HPDE6-E6E7 (cell line): ENCODE measurements around the gene SDR42E1.

Experiments
- DNase-seq: peaks from one replicate; pipeline ENCODE4 v3.0.0; 2011; ENCODE audit warnings: missing footprints; ENCODE audit errors: extremely low spot score

SDR42E1 gene

DNA sequence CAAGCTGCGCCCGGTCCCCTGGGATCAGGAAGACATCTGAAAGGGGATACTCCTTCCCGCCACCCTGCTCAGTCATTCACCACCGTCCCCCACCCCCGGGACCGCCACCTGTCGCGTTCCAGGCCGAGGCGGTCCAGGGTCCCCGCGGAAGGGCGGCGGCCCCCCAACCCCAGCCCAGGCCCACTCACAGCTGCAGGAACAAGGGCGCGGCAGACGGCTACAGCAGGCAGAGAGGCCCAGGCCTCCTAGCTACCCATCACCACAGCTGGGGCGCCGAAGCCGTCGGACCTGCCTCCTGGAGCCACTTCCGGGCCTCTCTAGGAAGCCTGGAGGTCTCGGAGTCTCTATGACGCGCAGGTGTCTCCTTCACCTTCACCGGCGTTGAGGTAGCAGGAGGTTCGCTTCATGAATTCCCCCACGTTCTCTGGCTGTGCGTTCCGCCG, at the start of gene SDR42E1:
TSS of gene SDR42E1 (minus strand) at position 272 of the 443 bp plus-strand sequence. CDS start 10,612 bp downstream, outside the sequence.
- peak; percentile 90 for DNase-seq

GRCh38 chr16:82059983-82060421, 48.7 kb upstream of the SDR42E1 start:
- DNase-seq = no peak

DNA sequence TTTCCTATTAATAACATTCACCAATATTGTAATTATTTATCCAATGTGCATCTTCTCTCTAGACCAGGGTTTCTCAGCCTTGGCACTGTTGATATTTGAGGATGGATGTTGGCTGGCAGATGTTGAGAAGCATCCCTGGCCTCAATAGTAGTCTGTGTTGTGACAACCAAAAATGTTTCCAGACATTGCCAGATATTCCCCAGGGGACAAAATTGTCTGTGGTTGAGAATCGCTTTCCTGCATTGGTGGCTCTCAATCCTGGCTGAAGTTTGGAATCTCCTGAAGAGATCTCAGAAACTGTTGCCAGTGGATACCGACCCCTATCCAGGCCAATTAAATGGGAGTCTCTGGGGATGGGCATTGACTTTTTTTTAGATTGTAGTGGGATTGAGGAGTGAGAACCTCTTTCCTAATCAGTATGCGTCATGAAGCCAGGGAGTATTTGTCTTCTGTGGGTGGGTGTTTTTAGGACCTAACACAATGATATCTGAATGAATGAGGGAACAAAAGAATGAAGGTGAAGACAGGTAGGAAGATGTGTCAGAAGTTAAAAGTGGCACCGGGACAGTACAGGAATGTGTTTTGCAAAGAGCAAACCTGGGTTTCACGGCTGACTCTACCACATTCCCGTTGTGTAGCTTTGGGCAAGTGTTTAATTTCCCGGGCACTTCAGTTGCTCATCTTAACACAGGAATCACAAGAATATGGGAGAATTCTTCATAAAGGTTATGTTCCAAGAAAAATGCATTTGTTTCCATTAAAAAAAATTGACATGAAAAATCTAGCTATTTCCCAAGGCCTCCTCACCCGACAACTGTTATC, 48.1 kb upstream of the SDR42E1 start:
- DNase-seq = no peak

GRCh38 chr16:82056550-82056896, 45.3 kb upstream of the SDR42E1 start:
- DNase-seq = no peak

DNA sequence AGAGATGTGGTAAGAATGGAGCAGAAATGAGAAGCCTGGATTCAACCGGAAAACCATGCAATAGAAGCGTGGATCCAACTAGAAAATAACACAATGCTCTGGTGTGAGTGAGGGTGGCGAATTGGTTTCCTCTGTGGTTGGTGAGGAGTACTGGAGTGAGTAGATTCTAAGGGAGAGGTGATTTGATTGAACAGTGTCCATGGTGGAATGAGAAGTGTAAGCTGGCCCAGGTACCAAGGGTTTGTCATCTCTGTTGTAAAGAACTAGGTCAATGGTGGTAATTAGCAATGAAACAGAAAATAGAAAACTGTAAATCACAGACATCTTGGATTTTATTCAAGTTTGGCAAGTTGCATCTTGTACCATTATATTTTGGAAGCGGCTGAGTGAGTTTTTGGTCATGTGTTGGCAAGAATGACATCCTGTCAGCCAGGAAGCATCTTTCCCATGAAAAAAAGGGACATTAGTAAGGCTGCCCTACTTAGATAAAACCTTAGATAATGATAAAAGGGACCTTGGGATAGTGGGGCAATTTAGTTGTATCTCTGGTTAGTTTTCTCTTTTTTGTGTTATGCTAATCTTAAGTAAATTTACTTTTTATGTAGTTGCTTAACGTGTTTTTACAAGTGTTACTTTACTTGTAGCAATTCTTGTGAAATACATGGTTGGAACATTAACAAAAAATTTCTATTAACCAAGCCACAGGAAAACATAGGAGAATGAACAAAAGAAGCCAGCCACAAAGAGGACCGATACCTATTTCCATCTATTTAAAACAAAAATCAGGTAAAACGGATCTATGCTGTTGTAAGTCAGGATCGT, 44.7 kb upstream of the SDR42E1 start:
- DNase-seq = no peak

- no peak for DNase-seq
Observed at GRCh38 chr16:82055117-82055516, 43.8 kb upstream of the SDR42E1 start.

DNA sequence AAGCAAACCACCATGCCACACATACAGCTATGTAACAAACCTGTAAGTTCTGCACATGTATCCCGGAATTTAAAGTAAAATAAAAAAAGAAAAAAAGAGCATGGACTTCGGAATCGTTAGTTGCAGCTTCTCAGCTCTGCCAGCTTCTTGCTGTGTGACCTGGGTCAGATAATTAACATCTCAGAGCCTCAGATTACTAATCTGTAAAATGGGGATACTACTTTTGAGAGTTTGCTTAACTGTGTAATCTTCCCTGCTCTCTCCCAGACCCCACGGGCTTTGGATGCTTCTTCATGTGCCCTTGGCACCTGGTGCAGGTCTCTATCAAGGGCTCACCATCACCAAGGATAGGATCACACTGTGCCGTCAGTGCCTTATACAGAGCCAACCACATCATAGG, 40.4 kb upstream of the SDR42E1 start:
- no peak for DNase-seq

DNA sequence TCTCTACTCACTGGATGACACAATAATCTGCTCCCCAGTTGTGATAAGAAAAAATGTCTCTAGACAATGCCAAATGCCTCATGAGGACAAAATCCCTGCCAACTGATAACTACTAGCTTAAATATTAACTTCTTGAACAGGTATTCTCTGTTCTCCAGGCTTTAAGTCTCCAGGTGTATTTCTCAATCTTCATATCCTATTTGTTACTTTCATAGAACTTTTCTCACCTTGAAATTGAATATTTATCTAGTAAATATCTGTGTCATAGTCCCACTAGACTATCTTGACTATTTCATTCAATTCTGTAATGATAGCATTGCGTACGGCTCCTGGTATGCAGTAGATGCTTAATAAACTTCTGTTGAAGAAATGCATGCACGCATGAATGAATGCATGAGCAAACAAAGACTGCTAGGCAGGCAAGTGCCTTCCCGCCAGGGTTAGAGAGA, 39.7 kb upstream of the SDR42E1 start:
- no peak for DNase-seq

- DNase-seq = no peak
Observed at GRCh38 chr16:82050506-82050905, 39.2 kb upstream of the SDR42E1 start.

GRCh38 chr16:82049484-82049883, 38.2 kb upstream of the SDR42E1 start:
- DNase-seq = no peak

- DNase-seq = no peak
Observed at GRCh38 chr16:82047787-82048186, 36.5 kb upstream of the SDR42E1 start.

DNA sequence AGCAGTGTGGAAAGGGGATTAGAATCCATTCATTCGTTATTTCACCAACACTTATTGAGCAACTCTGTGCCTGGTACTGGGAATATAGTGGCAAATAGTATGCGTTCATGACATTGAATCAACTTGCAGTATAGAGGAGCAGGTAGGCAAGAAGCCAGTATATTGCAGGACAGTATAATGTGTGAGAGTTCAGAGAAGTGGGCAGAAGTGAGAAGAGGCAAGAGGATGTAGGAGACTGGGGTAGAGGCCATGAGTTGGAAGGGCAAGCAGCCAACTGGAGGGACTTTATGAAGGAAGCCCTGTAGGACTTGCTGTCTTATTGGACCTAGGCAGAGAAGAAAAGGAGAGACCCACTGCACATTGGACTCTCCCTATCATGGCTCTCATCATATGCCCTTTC, 36.1 kb upstream of the SDR42E1 start:
- DNase-seq = no peak

DNA sequence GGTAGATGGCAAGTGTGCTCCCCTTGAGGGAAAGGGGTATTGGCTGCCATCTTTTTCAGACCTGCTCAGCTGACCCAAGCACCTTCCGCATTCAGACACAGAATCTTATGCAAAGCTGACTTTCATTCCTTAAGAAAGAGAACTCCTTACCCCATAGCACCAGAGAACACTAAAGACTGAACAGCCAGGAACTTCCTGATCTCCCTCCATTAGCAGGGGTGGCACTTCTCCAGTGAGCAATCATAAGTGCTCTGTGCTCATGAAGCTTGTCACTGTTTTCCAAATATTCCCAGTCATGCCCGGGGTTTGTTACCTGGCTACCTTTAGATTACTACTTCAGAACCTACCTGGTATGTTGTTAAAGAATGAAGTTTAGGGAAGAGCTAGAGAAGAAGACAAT, 35.7 kb upstream of the SDR42E1 start:
- no peak for DNase-seq

- no peak for DNase-seq
Observed at GRCh38 chr16:82046541-82046940, 35.3 kb upstream of the SDR42E1 start.

DNA sequence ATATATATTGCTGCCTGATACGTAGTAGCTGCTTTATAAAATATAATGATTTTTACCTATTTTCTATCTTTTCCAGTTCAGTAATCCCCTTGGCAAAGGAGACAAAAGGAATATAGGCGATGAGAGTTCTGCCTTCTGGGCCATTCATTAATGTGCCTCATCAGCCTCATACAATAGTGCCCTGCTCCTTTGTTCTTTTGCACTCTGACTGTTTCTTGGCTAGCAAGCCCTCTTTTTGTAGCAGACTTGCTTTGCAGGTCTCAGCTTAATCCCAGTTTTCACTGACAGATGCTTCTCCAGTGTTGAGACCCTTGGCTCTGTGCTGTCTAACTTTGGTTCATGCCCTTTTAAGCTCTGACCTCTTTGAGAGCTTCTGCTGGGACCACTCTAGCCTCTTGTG, 34.2 kb upstream of the SDR42E1 start:
- no peak for DNase-seq

- DNase-seq = no peak
Observed at GRCh38 chr16:82044585-82044911, 33.3 kb upstream of the SDR42E1 start.

GRCh38 chr16:82043680-82044584, 32.7 kb upstream of the SDR42E1 start:
- DNase-seq = no peak

- DNase-seq = no peak
Observed at GRCh38 chr16:82042846-82043245, 31.6 kb upstream of the SDR42E1 start.

DNA sequence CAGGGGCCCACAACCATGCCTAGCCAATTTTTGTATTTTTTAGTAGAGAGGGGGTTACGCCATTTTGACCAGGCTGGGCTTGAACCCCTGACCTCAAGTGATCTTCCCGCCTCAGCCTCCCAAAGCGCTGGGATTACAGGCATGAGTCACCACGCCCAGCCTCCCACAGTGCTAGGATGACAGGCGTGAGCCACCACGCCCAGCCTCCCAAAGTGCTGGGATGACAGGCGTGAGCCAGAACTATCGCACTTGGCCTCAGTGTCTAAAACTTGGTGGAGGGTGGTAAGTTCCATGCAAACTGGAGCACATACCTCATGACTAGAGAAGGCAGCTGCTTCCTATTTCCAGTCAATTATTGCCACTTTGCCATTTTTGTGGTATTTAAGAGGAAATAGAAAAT, 30.9 kb upstream of the SDR42E1 start:
- DNase-seq = no peak

DNA sequence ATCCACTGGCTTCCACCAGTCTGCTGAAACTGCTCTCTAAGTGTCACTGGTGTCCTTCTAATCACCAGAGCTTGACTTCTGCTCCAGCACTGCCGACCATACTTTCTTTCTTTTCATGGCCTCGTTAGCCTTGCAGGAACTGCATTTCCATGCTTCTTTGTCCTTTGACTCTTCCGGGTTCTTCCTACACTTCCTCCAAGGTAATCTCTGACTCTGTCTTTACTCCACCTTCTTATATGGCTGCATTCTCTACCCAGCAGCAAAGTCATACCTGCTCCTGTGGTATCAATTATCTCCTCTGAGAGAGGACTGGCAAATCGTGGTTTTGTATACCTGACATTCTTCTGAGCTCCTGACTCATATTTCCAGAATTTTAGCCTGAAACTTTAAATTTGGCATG, 30.3 kb upstream of the SDR42E1 start:
- DNase-seq = no peak

GRCh38 chr16:82040296-82040695, 29.0 kb upstream of the SDR42E1 start:
- no peak for DNase-seq

DNA sequence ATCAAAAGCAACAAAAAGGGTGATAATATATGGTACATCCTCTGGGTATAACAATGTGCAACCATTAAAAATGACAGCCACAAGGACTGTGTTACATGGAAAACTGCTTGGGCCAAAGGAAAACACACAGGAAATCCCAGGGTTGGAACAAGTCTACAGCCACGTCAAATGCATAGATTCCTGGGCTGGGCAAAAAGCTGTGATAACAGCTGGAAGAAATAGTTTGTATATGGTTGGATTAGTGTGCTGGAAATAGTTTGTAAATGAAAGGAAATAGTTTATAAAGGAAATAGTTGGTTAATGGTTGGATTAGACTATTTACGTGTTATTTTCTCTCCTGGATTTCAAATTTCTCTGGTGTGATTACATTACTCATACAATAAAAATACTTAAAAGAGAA, 26.4 kb upstream of the SDR42E1 start:
- DNase-seq = no peak
